Smooth muscle cell of the coronary artery (primary cell): ENCODE data around the gene SCYL2. TPM values are rescaled to one million over a fixed set of nuclear protein-coding genes. Genes with fewer than 3 reads are reported as not detected.

ENCODE experiments used
- total RNA-seq: library from RNA; depleted of rRNA; stranded (reverse); fragments of >200 nt; gene quantifications from 2 replicates; pipeline ENCODE4 v1.2.3, GENCODE V29; 2014; ENCODE audit warnings: low replicate concordance

Gene SCYL2, protein sequence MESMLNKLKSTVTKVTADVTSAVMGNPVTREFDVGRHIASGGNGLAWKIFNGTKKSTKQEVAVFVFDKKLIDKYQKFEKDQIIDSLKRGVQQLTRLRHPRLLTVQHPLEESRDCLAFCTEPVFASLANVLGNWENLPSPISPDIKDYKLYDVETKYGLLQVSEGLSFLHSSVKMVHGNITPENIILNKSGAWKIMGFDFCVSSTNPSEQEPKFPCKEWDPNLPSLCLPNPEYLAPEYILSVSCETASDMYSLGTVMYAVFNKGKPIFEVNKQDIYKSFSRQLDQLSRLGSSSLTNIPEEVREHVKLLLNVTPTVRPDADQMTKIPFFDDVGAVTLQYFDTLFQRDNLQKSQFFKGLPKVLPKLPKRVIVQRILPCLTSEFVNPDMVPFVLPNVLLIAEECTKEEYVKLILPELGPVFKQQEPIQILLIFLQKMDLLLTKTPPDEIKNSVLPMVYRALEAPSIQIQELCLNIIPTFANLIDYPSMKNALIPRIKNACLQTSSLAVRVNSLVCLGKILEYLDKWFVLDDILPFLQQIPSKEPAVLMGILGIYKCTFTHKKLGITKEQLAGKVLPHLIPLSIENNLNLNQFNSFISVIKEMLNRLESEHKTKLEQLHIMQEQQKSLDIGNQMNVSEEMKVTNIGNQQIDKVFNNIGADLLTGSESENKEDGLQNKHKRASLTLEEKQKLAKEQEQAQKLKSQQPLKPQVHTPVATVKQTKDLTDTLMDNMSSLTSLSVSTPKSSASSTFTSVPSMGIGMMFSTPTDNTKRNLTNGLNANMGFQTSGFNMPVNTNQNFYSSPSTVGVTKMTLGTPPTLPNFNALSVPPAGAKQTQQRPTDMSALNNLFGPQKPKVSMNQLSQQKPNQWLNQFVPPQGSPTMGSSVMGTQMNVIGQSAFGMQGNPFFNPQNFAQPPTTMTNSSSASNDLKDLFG
- 12.3 and 27.2 TPM in 2 replicates for total RNA-seq

DNA sequence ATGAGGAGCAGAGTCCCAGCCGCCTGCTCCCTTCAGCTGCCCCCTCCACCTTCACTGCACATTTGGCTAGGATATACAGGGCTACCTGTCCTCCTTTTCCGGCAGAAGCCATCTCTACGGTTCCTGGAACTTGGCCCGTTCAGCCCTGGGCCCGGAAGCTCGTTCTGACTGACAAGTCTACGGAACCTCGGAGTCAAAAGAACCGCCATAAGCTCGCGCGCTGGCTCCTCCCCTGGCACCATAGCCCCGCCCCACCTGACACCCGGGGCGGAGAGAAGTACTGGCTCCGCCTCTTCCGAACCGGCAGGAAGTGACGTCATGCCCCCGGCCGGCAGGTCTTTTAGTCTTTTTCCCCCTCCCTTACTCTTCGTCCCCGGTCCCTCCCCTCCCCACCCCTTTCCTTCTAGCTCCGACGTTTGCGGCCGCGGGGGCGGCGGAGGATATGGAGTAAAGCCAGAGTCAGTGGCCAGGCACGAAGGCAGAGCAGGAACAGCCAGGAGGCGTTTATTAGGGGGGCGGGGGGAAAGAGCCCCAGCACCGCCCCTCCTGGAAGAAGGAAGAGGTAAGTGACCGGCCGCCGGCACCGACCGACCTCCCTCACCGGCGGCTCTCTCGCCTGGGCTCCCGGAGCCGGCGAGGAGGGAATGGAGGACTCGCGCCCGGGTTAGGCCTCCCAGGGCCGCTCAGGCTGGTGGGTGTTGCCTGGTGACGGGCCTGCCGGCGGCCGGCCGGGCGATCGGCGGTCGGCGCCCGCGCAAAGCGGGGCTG, at the start of gene SCYL2, which contains the start of gene DEPDC4:
Gene SCYL2, plus strand, starts transcription at position 343 of the 768 bp plus-strand sequence. CDS start 15,794 bp downstream, outside the sequence.
Gene DEPDC4, minus strand, starts transcription at position 245 of the 768 bp plus-strand sequence. Its CDS starts 3 bp downstream, at position 242.

DNA sequence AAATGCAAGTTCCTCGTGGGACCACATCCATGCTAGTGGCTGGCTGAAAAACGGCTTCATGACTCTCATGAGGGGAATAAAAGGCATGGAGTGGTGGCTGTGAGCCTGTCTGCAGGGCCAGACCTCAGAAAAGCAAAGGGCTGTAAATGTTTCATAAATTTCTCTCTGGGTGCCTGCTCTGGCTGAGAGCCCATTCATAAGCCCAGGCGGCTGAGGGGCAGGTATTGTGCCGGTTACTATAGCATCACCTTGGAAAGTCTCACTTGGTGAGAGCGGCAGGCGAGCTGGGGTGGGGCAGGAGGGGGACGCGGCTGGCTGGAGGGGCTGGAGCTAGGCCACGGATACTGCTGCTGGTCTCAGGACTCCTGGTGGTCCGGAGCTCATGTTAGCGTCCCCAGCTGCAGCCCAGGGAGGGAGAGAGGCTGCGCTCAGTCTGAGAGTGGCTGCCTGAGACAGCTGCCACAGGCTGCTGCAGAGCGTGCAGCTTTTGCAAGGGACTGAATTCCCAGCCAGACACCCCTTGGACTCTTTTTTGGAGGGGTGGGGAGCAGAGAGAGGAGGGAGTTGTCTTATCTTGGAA, 89.8 kb downstream of the SCYL2 start, which contains the start of gene SLC17A8:
Gene SLC17A8, plus strand, starts transcription at position 431 of the 580 bp plus-strand sequence. CDS start 318 bp downstream, outside the sequence.

Other genes with a start within 250 kb of the SCYL2 start
- gene BLTP3B, start 124.3 kb upstream of the SCYL2 start, total RNA-seq, result 18.0 and 25.6 TPM in 2 replicates
- 9.0 and 9.4 TPM in 2 replicates for gene ACTR6, start 66.4 kb upstream of the SCYL2 start, total RNA-seq
- 1.1 and 1.2 TPM in 2 replicates for gene DEPDC4, start 98 bp upstream of the SCYL2 start, total RNA-seq
- not detected in 2 replicates for gene SLC17A8, start 89.9 kb downstream of the SCYL2 start, total RNA-seq
- not detected in 2 replicates for gene NR1H4, start 206.7 kb downstream of the SCYL2 start, total RNA-seq